NCI-H1436 (cell line): ENCODE results near the gene ZBTB42.
"Not testable (repeated sequence)": the region's sequence is repeated elsewhere in the genome, so short reads cannot be mapped to it uniquely, and the experiment has no call there.

Source experiments
- DNase-seq: peaks from one replicate; lab custom pipeline; 2025; lab: John Stamatoyannopoulos, UW

The ZBTB42 gene

DNA sequence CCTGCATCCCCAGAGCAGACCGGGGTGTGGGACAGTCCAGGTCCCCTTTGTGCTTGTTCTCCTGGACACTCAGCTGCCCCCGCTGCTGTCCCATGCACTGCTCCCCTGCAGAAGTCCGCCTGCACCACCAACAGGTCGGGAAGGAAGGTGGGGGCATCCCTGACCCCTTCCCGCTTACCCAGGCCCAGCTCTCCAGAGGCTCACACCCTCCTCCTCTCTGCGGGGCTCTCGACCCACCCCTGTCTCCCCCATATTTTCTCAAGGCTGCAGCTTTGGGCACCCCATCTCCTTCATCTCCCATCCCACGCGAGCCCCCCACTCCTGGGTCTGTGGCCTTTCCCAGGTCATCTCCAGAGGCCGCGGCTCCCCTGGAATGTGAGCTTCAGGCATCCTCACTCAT lies 9.4 kb downstream of the ZBTB42 start:
- DNase-seq, result no peak

DNA sequence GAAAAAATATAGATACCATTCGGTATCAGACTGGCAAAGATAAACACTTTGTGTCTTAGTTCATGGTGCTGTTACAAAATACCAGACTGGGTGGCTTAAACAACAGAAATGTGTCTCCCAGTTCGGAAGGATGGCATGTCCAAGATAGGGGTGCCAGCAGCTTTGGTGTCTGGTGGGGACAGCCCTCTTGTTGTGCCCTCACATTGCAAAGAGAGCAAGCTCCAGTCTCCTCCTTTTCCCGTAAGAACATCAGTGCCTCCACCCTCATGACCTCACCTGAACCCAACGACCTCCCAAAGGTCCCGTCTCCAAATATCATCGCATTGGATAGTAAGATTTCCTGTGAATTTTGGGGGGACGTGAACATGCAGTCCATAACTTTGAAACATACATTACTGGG lies 12.4 kb downstream of the ZBTB42 start:
- no peak for DNase-seq

DNA sequence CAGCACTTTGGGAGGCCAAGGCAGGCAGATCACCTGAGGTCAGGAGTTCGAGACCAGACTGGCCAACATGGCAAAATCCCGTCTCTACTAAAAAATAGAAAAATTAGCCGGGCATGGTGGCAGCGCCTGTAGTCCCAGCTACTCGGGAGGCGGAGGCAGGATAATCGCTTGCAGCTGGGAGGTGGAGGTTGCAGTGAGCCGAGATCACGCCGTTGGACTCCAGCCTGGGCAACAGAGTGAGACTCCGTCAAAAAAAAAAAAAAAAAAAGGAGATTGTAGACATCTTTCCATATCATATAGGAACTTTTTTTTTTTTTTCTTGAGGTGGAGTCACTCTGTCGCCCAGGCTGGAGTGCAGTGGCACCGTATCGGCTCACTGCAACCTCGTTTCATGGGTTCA lies 13.8 kb downstream of the ZBTB42 start:
- not testable (repeated sequence) for DNase-seq

DNA sequence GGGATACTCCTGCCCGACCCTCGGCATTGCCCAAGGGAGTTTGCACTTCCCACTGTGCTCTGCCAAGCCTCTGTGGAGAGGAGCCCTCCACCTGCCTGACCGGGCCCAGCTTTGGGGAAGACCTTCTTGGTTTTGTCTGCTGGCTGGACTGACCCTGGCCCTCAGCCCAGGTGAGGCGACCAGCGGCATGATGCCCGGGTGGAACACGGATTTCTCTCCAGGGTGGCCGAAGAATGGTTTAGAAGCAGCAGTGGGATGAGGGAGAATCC lies 15.6 kb downstream of the ZBTB42 start:
- DNase-seq, result no peak

DNA sequence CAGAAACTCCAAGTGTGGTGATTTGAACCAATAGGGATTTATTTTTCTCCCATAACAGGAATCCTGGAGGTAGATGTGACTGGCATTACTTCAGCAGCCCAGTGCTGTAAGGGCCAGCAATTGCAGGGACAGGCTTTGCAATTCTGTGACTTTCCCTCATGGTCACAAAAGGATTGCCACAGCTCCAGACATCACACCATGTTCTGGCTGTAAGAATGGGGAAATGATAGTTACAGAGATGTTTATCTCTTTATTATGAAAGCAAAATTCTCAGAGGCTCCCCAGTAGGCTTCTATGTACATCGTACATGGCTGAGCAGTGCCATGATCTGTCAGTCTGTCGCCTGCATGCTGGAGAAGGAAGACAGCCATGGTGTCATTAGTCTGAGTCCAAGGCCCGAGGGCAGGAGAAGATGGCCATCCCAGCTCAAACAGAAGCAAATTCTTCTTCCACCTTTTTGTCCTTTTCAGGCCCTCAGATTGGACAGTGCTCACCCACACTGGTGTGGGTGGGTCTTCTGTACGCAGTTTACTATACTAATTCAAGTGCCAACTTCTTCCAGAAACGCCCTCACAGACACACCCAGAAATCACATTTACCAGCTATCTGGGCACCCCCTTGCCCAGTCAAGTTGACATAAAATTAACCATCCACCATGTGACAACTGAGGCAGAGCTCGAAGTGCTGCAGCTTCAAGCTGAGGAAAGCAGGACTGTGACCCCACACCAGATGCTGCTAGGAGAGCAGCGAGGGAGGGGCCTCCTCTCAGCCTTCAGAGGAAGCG lies 17.2 kb downstream of the ZBTB42 start:
- no peak for DNase-seq

DNA sequence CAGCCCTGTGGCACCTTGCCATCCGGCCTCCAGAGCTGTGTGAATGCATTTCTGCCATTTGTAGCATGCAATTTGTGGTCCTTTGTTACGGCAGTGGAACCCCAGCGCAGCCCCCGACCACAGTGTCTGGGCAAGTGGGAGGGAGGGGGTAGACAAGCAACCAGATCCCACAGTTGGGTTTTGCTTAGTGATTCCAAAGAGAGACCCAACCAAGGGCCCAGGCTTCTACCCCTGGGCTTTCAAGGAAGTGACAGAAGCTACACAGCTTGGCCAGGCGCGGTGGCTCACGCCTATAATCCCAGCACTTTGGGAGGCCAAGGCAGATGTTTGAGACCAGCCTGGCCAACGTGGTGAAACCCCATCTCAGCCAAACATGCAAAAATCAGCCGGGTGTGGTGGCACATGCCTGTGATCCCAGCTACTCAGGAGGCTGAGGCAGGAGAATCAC lies 17.8 kb downstream of the ZBTB42 start:
- DNase-seq, result no peak

DNA sequence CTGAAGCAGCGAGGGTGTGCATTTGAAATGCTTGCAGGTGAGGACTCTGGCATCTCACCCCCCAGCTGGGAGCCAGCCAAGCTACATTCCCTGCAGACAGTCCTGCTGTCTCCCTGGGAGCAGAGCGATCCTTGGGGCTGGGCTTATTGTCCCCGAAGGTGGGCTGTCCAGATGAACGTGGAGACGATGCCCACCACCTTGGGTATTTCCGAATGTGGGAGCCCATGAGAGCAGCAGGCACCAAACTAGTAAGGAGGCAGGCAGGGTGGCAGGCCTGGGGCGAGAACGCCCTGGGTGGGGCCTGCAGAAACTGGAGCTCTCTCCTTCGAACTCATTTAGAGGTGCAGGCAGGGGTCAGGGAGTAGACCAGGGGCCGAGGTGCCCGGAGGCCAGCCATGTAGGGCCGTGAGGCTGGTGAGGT lies 18.5 kb downstream of the ZBTB42 start:
- DNase-seq, result no peak

DNA sequence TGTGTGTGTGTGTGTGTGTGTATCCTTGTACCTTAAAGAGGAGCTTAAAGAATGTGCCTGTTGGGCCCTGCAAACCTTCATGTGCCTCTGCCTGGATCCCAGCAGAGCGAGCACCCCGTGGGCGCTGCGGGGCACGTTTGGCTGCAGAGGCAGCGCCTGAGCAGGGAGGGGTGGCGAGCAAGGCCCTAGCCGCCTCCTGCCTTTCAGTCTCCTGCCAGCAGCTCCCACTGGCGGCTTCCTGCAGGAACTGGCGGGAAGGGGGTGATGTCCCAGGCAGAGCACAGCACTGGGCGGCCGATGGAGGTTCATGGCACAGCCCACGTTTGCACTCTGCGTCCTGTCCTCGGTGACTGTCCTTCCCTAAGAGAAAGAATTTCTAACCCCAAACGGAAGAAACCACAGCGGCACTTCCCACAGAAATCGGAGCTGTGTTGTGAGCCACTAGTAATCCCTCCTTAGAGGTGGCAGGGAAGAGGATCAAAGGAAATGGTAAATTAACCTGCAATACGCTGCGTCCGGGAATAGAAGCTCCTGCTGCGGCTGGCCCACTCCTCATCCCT lies 19.8 kb downstream of the ZBTB42 start:
- peak; percentile 26 for DNase-seq

DNA sequence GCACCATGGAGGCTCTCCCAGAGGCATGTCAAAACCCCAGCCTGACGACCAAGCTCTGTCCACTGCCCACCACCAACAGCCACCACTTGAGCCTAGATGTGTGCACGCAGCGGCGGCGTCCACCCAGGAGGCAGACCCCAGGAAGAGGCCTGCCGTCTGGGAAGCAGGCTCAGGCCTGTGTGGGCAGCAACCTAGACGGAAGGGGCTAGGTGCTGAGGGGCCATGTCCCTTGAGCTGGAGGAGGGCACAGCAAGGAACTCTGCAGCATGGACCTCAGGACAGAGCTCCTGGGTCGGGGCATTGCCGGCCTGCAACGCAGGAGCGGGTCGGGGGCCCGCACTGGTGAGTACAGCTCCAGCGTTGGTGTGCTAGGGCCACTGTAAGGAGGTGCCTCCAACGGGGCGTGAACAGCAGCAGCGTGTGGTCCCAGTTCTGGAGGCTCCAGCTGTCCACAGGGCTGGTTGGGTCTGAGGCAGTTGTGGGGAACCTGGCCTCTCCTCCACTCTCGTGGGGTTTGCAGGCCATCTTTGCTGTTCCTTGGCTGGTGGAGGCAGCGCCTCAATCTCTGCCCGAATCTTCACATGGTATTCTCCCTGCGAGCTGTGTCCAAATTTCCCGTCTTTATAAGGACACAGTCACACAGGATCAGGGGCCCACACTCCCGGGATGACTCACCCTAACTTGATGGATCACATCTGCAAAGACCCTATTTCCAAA lies 20.5 kb downstream of the ZBTB42 start:
- DNase-seq, result no peak

DNA sequence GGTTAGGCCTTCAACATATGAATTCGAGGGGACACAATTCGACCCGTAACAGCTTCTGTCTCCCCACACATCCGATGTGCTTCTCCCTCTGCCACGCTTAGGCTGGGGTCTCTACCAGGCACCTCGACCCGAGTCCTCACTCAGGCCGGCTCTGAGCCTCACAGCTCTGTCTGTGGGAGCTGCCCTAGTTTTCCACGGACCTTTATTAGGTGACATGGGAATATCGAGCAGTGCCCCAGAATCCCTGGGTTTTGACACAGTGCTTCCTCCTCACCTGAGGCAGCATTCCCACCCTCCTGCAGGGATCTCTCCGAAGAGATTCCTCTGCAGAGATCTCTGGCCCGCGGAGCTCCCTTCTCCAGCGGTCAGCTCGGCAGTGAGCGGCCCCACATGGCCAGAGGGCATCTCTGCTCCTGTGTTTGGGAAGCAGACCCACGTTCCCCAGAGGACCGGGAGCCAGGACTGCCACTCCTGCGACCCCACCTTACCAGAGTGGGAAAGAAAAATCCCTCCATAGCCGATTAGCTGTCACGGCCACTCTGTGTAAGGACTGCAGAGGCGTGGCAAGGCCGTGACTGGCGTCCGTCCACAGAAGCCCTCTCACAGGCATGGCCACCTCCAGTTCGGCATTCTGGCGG lies 21.2 kb downstream of the ZBTB42 start:
- DNase-seq, result no peak

DNA sequence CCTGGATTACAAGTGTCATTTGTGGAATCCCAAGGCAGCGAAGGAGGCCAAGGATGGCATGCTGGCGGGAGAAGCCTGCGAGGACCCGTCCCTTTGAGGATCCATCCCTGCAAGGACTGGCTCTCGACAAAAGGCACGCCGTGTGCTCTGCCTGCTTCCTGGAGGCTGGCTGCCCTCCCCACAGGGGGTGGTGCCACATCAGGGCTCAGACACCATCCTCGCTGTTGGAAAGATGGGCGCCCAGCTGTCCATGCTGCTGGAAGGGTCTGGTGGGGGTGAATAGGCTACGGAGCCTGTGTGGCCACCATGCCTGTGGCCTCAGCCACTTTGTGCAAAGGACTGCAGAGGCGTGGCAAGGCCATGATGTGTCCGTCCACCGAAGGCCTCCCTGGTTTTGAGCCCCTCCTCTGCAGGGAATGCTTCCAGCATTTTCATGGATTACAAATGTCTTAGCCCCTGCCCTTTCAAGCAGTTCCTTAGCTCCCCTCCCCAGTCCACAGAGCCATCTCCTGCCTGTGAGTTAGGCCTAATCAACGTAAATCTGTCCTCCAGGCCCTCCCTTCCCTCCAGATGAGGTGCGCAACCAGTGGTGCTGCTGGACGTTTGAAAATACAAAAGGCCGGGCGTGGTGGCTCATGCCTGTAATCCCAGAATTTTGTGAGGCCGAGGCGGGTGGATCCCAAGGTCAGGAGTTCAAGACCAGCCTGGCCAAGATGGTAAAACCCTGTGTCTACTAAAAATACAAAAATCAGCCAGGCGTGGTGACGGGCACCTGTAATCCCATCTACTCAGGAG lies 22.1 kb downstream of the ZBTB42 start:
- no peak for DNase-seq

DNA sequence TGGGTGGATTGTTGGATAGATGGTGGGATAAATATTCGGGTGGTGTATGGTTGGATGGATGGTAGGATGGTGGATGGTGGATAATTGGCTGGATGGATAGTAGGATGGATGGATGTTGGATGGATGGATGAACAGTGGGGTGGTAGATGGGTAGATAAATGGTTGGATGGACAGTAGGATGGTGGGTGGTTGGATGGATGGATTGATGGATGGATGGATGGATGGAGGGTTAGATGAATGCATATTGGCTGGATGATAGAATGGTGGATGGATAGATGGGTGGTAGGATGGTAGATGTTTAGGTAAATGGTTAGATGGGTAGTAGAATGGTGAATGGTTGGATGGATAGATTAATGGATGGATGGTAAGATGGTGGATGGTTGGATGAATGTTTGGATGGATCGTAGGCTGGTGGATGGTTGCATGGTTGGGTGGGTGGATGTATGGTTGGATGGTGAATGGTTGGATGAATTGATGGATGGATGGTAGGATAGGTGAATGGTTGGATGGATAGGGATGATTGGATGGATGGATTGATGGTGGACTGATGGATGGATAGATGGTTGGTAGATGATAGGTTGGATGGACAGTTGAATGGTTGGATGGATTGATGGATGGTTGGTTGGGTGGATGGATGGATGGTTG lies 23.6 kb downstream of the ZBTB42 start:
- no peak for DNase-seq

DNA sequence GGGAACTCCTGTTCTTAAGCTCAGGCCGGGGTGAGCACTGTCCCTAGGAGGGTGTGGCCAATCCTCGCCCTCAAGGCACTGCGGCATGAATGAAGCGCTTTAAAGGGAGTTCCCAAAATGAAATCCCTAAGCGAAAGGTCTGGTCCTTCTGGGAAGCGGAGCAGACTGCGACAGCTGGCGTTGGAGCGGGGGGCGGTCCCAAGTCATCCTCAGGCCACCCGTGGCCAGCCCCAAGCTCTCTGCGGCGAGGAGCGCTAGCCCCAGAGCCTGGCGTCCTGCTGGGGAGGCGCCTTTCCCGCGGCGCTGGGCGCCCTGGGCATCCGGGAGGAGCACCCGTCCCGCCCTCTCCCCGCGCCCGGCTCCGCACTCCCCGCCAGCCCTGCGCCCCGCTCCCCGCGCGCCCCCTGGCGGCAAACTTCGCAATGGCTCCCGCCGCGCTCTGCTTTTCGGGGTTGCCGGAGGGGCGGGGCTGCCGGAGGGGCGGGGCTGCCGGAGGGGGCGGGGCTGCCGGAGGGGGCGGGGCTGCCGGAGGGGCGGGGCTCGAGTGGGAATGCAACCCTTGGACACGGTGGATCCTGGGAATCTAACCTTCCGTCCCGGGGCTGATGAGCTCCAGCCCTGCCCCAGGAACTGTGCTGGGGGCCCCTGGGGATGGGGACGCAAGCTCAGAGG lies 25.4 kb downstream of the ZBTB42 start:
- peak; percentile 73 for DNase-seq

DNA sequence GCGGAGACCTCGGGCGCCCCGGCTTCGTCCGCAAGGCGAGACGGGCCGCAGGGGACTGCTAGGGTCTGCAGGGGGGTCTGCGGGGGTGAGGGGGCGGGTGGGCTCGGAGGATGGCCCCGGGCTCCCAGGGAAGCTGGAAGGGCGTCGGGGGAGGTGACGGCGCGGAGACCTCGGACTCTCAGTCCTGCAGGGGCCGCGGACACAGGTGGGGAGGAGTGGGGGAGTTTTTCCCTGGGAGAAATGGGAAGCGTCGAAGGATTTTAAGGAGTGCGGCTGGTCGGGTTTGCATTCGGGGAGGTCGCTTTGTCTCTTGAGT lies 25.9 kb downstream of the ZBTB42 start:
- no peak for DNase-seq

DNA sequence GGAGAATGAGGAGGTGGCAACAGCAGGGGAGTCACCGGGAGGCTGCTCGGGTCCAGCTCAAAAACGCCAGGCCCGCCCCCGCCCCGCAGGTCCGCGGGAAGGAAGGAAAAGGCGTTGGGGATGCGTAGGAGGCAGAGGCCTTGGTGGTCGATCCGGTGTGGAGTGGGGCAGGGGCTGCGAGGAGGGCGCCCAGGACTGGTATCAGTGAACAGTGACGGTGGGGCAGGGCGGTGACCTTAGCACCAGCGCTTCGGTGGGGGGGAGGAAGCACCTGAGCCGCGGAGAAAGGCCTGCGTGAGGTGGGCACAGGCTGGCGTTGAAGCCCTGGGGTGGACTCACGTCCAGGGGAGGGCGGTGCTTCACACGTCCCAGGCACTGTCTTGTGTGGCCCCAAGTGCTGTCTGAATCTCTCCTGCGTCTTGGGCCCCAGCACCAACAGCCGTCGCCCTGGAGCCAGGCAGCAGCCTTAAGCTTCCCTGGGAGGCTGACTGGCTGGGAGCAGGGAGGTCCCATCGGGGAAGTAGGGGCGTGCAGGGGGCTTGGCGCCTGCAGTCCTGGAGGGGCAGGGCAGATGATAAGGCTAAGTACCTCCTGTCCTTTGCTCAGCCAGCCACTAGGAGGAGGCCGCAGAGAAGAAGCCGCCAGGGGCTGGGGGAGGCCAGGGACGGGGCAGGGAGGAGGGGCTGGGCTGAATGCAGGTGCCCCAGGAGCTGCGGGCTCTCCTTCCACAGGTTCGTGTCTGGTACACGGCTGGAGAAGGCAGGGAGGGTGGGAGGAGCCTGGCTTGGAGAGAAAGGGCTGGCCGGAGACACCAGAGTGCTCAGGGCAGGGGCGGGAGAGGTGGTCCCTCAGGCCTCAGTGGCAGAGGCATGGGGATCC lies 26.5 kb downstream of the ZBTB42 start:
- no peak for DNase-seq

DNA sequence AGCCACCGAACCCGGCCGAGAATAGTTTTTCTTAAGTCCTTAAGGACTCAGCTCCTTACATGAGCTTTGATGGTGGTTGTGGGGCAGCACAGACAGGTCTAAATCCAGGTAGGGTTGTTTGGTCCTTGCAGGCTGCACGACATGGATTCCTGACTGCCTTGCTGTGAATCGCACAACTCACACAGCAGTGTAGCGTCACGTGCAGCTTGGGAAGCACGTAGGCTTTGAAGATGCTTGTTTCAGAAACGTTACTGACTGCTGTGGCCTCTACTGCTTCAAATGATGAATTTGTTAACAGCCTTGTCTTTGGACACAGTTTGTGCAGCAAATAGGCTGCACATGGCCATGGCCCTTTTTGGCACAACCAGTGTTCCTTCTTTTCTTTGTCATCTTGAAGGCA lies 29.9 kb downstream of the ZBTB42 start:
- DNase-seq, result no peak

DNA sequence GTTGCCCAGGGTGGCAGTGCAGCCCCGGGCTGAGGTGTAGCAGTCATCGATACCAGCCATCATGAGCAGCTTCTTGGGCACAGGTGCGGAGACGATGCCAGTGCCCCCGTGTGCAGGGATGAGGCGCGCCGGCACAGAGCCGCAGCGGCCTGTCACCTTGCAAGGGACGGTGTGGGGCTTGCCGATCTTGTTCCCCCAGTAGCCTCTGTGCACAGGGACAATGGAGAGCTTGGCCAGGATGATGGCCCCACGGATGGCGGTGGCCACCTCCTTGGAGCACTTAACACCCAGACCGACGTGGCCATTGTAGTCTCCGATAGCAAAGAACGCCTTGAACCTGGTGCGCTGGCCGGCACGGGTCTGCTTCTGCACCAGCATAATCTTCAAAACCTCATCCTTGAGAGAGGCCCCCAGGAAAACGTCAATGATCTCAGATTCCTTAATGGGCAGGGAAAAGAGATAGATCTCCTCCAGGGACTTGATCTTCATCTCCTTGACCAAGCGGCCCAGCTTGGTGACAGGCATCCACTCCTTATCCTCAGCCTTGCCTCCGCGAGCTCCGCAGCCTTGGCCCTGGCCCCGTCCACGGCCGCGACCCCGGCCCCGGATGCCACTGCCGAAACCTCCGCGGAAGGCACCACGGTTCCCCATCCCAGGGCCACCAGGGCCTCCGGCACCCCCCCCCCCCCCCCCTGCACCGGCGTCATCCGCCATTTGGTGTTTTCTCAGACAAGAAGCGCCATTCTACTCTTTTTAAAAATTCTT lies 35.5 kb downstream of the ZBTB42 start:
- not testable (repeated sequence) for DNase-seq

DNA sequence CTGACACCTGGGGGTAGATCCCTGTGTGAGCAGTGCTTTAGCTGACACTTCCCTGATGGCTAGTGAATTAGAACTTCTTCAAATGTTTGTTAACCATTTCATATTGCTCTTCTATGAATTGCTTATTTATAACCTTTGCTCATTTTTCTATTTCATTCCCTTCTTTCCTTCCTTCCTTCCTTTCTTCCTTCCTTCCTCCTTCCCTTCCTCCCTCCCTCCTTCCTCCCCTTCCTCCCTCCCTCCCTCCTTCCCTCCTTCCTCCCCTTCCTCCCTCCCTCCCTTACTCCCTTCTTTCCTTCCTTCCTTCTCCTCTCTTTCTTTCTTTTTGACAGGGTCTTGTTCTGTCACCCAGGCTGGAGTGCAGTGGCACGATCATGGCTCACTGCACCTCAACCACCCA lies 40.8 kb downstream of the ZBTB42 start:
- DNase-seq, result no peak

DNA sequence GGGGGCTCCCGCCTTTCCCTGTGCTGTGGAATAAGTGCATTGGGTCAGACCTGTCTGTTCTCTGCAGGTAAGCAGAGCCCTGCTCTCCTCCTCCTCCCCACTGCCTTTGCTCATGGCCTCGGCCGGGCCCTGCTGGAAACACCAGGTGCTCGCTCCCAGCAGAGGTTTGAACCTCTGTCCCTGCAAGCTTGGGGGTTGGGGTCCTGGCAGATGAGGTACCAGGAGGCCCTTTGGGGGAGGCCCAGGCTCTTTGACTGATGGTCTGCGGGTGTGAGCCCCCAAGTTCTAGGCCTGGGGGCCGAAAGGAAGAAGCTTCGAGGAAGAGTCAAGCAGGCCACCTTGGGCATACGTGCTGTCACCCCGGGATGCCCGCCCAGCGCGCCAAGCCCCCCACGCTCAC lies 42.1 kb downstream of the ZBTB42 start:
- no peak for DNase-seq
